Measurements from ENCODE around the gene ACSS3.

The ACSS3 gene

GRCh38 chr12:81080431-81080983 is 2.6 kb downstream of the ACSS3 start:
- TF ChIP-seq POLR2AphosphoS5 (IDR thresholded peaks at IDR 0.05; ENCODE audit: low read depth, low read length) = no peak
- no peak for TF ChIP-seq TAF1 (IDR thresholded peaks at IDR 0.05; ENCODE audit: borderline replicate concordance, insufficient read depth, low read length)
- no peak for TF ChIP-seq FOXP2 (optimal IDR thresholded peaks at IDR 0.05; ENCODE audit: borderline replicate concordance, extremely low read depth, extremely low read length, insufficient read depth)
- TF ChIP-seq REST (IDR thresholded peaks at IDR 0.05; ENCODE audit: insufficient read depth in 1 of 2, low read depth in 2 of 2, low read length in 2 of 2) = no peak
- TF ChIP-seq SIN3A (IDR thresholded peaks at IDR 0.05; ENCODE audit: borderline replicate concordance, insufficient read depth, low read length) = no peak

- no peak for TF ChIP-seq SIN3A (IDR thresholded peaks at IDR 0.05; ENCODE audit: borderline replicate concordance, insufficient read depth, low read length)
- no peak for TF ChIP-seq POLR2AphosphoS5 (IDR thresholded peaks at IDR 0.05; ENCODE audit: low read depth, low read length)
- no peak for TF ChIP-seq FOXP2 (optimal IDR thresholded peaks at IDR 0.05; ENCODE audit: borderline replicate concordance, extremely low read depth, extremely low read length, insufficient read depth)
- TF ChIP-seq TAF1 (IDR thresholded peaks at IDR 0.05; ENCODE audit: borderline replicate concordance, insufficient read depth, low read length) = no peak
- TF ChIP-seq REST (IDR thresholded peaks at IDR 0.05; ENCODE audit: insufficient read depth in 1 of 2, low read depth in 2 of 2, low read length in 2 of 2) = no peak
These were observed 3.8 kb downstream of the ACSS3 start for GRCh38 chr12:81081726-81082125.

- no peak for TF ChIP-seq SIN3A (IDR thresholded peaks at IDR 0.05; ENCODE audit: borderline replicate concordance, insufficient read depth, low read length)
- no peak for TF ChIP-seq POLR2AphosphoS5 (IDR thresholded peaks at IDR 0.05; ENCODE audit: low read depth, low read length)
- no peak for TF ChIP-seq REST (IDR thresholded peaks at IDR 0.05; ENCODE audit: insufficient read depth in 1 of 2, low read depth in 2 of 2, low read length in 2 of 2)
- TF ChIP-seq TAF1 (IDR thresholded peaks at IDR 0.05; ENCODE audit: borderline replicate concordance, insufficient read depth, low read length) = no peak
These were observed 5.1 kb downstream of the ACSS3 start for GRCh38 chr12:81083018-81083417.

GRCh38 chr12:81083906-81084513 is 6.1 kb downstream of the ACSS3 start:
- TF ChIP-seq POLR2AphosphoS5 (IDR thresholded peaks at IDR 0.05; ENCODE audit: low read depth, low read length) (no peak), SIN3A (IDR thresholded peaks at IDR 0.05; ENCODE audit: borderline replicate concordance, insufficient read depth, low read length) (no peak), FOXP2 (optimal IDR thresholded peaks at IDR 0.05; ENCODE audit: borderline replicate concordance, extremely low read depth, extremely low read length, insufficient read depth) (no peak), REST (IDR thresholded peaks at IDR 0.05; ENCODE audit: insufficient read depth in 1 of 2, low read depth in 2 of 2, low read length in 2 of 2) (no peak), TAF1 (IDR thresholded peaks at IDR 0.05; ENCODE audit: borderline replicate concordance, insufficient read depth, low read length) (no peak)

Measured in PFSK-1 (cell line).